NCI-H2171 (cell line): ENCODE data around the gene ARID1A.
A peak's percentile ranks its signal among the peaks of the same experiment; 100 is the strongest.
"Not testable (repeated sequence)": the region's sequence is repeated elsewhere in the genome, so short reads cannot be mapped to it uniquely, and the experiment has no call there.

Experiments
- DNase-seq: peaks from one replicate; lab custom pipeline; 2025; lab: John Stamatoyannopoulos, UW

Gene ARID1A

GRCh38 chr1:26787706-26788514 lies 92.1 kb downstream of the ARID1A start, which contains the start of gene PIGV:
Gene PIGV (plus strand): TSS chr1:26787950. CDS start chr1:26790816, 2,866 bp downstream.
- DNase-seq: peak; percentile 97

- no peak for DNase-seq
Measured at GRCh38 chr1:26788515-26788785, 92.6 kb downstream of the ARID1A start.

- peak; percentile 81 for DNase-seq
Measured at GRCh38 chr1:26788836-26789611, 93.2 kb downstream of the ARID1A start.

- no peak for DNase-seq
Measured at GRCh38 chr1:26789612-26789865, 93.7 kb downstream of the ARID1A start.

- no peak for DNase-seq
Measured at GRCh38 chr1:26789931-26790330, 94.1 kb downstream of the ARID1A start.

- DNase-seq: no peak
Measured at GRCh38 chr1:26790551-26790953, 94.7 kb downstream of the ARID1A start.

- DNase-seq: no peak
Measured at GRCh38 chr1:26791148-26791547, 95.3 kb downstream of the ARID1A start.

- DNase-seq: no peak
Measured at GRCh38 chr1:26791626-26792025, 95.8 kb downstream of the ARID1A start.

GRCh38 chr1:26792924-26793323 lies 97.1 kb downstream of the ARID1A start:
- DNase-seq: no peak

- DNase-seq: no peak
Measured at GRCh38 chr1:26794391-26794790, 98.6 kb downstream of the ARID1A start.

GRCh38 chr1:26797627-26798026 lies 101.8 kb downstream of the ARID1A start:
- no peak for DNase-seq

GRCh38 chr1:26799479-26800142 lies 103.8 kb downstream of the ARID1A start:
- no peak for DNase-seq

- not testable (repeated sequence) for DNase-seq
Measured at GRCh38 chr1:26803932-26804331, 108.1 kb downstream of the ARID1A start.

GRCh38 chr1:26810105-26810504 lies 114.3 kb downstream of the ARID1A start:
- peak; percentile 72 for DNase-seq

- no peak for DNase-seq
Measured at GRCh38 chr1:26811057-26811456, 115.2 kb downstream of the ARID1A start.

GRCh38 chr1:26811708-26812107 lies 115.9 kb downstream of the ARID1A start:
- DNase-seq: no peak

GRCh38 chr1:26814377-26814776 lies 118.6 kb downstream of the ARID1A start:
- DNase-seq: no peak

- no peak for DNase-seq
Measured at GRCh38 chr1:26814893-26815292, 119.1 kb downstream of the ARID1A start.

GRCh38 chr1:26820784-26821269 lies 125.0 kb downstream of the ARID1A start:
- no peak for DNase-seq

- DNase-seq: no peak
Measured at GRCh38 chr1:26822737-26823395, 127.1 kb downstream of the ARID1A start.

- no peak for DNase-seq
Measured at GRCh38 chr1:26824731-26825130, 128.9 kb downstream of the ARID1A start.
